ENCODE results near the gene VWA5B2.
"Not testable (repeated sequence)": the region's sequence is repeated elsewhere in the genome, so short reads cannot be mapped to it uniquely, and the experiment has no call there.

Gene VWA5B2

DNA sequence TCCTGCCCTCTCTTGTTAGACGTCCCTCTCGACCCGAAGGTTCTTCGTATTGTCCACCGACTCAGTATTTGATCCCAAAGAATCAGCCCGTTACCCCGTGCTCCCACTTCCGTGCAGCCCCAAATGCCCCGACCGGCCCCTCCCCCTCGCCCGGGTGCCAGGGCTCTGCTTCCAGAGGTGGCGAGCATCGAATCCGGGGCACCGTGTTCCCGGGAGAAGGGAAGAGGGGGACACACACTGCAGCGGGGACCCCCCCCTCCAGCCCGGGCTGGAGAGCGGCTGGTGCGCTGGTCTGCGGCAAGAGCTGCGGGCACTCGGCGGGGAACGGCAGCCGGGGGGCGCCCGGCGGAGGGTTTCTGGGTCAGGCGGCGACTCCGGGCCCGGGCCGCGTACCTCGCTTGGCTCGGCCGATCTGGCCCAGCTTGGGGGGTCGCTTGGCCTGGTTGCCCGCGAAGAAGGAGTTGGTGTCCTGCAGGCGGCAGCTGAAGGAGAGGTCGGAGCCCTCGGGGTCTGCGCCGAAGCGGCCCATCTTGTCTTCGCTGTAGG lies 31.4 kb downstream of the VWA5B2 start:
- FAIRE-seq (no peak), DNase-seq (ENCODE audit: insufficient read length, low spot score) (no peak)
- no peak for TF ChIP-seq CTCF (IDR thresholded peaks at IDR 0.05; ENCODE audit: insufficient read depth, missing control alignments)

- TF ChIP-seq CTCF (IDR thresholded peaks at IDR 0.05; ENCODE audit: insufficient read depth, missing control alignments): no peak
- FAIRE-seq (no peak), DNase-seq (ENCODE audit: insufficient read length, low spot score) (no peak)
Observed at GRCh38 chr3:184261270-184261853, 32.0 kb downstream of the VWA5B2 start, which contains the start of gene CAMK2N2. Gene CAMK2N2 (minus strand): TSS chr3:184261553. CDS start chr3:184261285, 268 bp downstream.

DNA sequence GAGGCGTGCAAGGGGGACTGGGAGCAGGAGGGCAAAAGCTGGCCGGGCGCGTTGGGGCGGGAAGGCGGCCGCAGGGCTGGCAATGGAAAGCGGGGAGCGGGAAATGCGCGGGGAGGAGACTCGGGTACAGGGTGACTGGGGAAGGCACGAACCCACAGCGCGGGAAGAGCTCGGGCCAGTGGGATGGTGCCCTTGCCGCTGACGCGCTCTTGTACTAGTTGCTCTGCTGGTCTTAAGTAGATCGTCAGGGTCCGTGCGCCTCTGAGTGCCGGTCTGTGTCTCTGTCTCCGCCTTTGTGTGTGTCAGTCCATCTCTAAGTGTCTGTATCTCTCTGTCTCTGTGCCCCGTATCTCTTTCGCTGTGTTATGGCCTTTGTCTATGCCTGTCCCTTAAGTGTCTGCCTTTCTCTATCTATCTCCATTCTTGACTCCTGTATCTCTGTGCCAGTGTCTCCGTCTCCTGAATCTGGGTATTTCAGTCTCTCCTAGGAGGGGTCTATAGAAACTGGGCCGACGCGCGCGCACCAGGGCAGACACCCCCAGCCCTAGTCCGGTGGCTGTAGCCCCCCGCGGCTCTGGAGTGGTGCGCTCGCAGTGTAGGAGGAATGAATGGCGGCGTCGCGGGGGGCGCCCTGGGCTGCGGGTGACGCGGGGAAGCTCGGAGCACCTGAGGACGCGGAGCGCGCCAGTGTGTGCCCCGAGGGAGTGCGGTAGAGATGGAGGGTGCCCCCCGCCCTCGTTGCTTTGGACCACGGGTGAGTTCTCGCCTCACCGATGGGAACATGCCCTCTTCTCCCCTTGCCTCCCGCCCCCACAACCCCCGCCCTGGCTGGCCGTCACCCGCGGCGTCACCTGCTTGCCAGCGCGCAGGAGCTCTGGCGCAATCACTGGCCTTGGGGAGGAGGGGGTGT lies 32.7 kb downstream of the VWA5B2 start:
- no peak for FAIRE-seq
- no peak for DNase-seq (ENCODE audit: insufficient read length, low spot score)
- no peak for TF ChIP-seq CTCF (IDR thresholded peaks at IDR 0.05; ENCODE audit: insufficient read depth, missing control alignments)

- no peak for FAIRE-seq
- no peak for DNase-seq (ENCODE audit: insufficient read length, low spot score)
Observed at GRCh38 chr3:184262764-184263179, 33.4 kb downstream of the VWA5B2 start.

DNA sequence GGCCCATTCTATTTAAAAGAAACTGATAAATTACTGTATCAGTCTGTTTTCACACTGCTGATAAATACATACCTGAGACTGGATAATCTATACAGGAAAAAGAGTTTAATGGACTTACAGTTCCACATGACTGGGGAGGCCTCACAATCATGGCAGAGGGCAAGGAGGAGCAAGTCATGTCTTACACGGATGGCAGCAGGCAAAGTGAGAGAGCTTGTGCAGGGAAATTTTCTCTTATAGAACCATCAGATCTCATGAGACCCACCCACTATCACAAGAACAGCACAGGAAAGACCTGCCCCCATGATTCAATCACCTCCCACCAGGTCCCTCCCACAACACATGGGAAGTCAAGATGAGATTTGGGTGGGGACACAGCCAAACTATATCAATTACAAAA lies 37.9 kb downstream of the VWA5B2 start:
- DNase-seq (ENCODE audit: insufficient read length, low spot score); FAIRE-seq: not testable (repeated sequence)

More at GRCh38 chr3:184262764-184263179, 33.4 kb downstream of the VWA5B2 start:
- TF ChIP-seq CTCF (IDR thresholded peaks at IDR 0.05; ENCODE audit: insufficient read depth, missing control alignments): no peak

DNA sequence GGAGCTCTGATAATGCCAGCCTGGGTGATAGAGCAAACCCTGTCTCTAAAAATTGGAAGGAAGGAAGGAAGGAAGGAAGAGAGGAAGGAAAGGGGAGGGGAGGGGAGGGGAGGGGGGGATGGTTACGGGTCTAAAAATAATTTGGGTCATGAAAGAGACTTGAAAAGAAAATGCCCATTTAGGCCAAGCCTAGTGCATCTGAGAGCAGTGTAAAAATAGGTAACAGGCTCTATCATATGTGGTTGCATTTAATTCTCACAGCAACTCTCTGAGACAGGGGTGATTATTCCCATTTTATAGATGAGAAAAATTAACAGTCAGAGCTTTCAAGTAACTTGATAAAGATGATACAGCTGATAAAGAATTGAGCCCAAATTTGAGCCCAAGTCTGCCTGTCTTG lies 42.9 kb downstream of the VWA5B2 start:
- FAIRE-seq: no peak

GRCh38 chr3:184275381-184275701 lies 46.0 kb downstream of the VWA5B2 start:
- no peak for FAIRE-seq
- no peak for TF ChIP-seq CTCF (IDR thresholded peaks at IDR 0.05; ENCODE audit: insufficient read depth, missing control alignments)
- no peak for DNase-seq (ENCODE audit: insufficient read length, low spot score)

More for the DNA sequence above, 42.9 kb downstream of the VWA5B2 start:
- DNase-seq (ENCODE audit: insufficient read length, low spot score): no peak
- no peak for TF ChIP-seq CTCF (IDR thresholded peaks at IDR 0.05; ENCODE audit: insufficient read depth, missing control alignments)
